ENCODE data around the gene CFAP251. TPM values are rescaled to one million over a fixed set of nuclear protein-coding genes. Genes with fewer than 3 reads are reported as not detected.
"Not testable (repeated sequence)": the region's sequence is repeated elsewhere in the genome, so short reads cannot be mapped to it uniquely, and the experiment has no call there.

The CFAP251 gene
- total RNA-seq, 1 donor, result 1.1 TPM

DNA sequence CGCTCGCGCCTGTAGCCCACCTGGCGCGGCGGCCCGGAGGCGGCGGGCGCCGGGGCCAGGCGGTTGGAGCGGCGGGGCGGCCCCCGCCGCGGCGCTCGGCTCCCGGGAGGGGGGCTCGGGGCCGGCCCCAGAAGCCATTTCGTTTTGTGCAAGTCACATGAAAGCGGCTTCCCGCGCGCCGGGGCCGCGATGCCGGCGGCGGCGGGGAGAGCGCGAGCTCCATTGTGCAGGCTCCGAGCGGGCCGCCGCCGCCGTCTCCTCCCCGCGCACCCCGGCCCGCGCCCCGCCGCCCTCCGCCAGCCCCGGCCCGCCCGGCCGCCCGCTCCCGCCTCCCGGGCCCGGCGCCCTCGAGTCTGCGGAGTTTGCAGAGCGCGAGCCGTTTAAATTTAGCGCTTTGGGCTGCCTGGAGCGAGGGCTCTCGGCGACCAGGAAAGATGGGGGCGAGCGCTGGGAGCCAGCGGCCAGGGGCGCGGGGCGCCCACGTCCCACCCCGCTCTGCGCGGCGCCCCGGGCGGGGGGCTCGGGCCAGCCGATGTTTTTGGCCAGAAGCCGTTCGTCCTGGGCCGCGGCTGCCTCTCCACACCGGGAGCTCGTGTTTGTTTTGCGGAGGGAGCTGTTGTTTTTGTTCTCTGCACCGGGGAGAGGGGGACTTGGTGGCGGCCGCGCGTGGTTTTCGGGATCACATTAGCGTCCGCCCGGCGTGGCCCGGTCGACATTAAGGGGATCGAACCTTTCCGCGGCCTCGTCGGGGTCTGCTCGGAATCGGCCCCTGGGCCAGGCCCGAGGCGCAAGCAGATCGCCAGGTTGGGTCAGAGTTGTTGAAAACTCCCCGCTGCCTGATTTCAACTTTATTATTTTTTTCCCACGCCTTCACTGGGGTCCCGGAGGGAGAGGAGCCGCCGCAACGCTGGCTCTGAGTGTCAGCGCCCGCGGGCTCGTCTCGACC lies 104.3 kb downstream of the CFAP251 start:
- DNase-seq (ENCODE audit: low read depth in 2 of 3, low spot score in 2 of 3), result peak in 2 of 3 donors; percentile 39 to 56

- peak in 2 of 3 donors; percentile 22 to 39 for DNase-seq (ENCODE audit: low read depth in 2 of 3, low spot score in 2 of 3)
These were observed 105.1 kb downstream of the CFAP251 start for GRCh38 chr12:122023339-122024131.

- peak in 1 of 3 donors; percentile 21 for DNase-seq (ENCODE audit: low read depth in 2 of 3, low spot score in 2 of 3)
These were observed 105.9 kb downstream of the CFAP251 start for GRCh38 chr12:122024132-122024785.

- no peak for DNase-seq (ENCODE audit: low read depth in 2 of 3, low spot score in 2 of 3)
These were observed 108.4 kb downstream of the CFAP251 start for GRCh38 chr12:122026706-122027333.

DNA sequence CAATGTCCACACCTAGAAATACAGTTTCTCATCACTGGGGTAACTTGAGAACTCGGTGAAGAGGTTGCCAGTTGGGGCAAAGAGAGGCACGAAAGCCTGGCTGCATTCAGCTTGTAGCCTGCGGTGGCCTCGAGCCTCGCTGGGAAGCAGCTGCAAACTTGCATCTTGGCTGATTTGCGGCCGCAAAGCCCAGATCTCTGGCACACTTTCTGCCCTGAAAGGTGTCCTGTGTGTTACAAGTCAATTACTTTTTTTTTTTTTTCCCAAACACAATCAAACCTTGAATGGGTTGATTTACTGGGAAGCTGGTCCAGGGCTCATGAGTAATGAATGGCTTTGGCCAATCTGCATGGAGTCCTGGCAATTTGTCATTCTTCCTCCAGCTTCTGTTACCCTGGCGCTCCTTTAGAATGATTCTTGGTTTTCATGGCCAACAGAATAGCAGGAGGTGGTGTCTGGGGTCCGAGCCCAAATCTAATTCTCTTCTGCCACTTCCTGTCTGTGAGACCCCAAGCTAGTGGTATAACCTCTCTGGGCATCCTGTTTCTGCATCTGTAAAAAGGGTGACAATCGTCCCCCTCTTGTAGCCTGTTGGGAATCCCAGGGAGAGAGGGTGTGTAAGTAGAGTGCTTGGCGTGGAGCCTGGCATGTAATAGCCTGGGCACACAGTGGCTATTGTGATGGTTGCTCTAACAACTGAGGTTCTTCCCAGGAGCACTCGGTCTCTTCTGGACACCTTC lies 109.9 kb downstream of the CFAP251 start:
- no peak for DNase-seq (ENCODE audit: low read depth in 2 of 3, low spot score in 2 of 3)

GRCh38 chr12:122028905-122029560 lies 110.6 kb downstream of the CFAP251 start:
- no peak for DNase-seq (ENCODE audit: low read depth in 2 of 3, low spot score in 2 of 3)

DNA sequence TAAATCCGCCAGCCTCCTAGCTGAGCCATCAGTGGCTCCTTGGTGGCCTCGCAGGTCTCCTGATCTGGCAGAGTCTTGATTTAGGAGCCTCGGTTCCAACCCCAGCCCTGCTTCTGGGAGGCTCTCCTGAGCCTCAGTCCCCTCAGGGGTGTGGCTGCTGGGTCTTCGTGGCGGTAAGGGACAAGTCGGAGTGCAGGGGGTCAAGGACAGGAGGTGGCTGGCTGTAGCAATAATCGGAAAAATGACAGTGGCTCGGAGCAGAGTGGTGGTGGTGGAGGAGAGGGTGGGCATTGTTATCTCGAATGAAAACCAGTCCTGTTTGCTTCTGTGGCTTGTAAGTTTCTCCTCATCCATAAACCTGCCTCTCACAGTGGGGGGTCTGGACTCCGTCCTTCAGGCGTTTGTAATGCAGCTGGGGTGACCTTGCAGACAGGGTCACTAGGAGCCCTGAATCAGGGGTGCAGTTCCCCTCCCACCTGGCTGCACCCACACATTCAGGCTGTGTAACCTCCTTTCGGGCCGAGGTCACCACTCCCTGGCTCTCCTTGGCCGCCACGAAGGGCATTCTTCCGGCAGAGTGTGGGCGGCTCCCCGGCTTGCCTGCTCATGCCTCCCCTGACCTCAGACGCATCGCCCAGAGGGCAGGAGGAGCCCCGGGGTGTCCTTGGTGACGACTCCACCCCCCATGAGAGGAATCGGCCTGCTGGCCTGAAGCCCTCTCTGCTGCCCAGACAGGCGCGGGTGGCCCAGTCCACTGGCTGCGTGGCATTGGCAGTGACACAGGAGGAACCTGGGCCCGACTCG lies 111.4 kb downstream of the CFAP251 start:
- DNase-seq (ENCODE audit: low read depth in 2 of 3, low spot score in 2 of 3), result no peak

- DNase-seq (ENCODE audit: low read depth in 2 of 3, low spot score in 2 of 3), result no peak
These were observed 112.1 kb downstream of the CFAP251 start for GRCh38 chr12:122030424-122031035.

DNA sequence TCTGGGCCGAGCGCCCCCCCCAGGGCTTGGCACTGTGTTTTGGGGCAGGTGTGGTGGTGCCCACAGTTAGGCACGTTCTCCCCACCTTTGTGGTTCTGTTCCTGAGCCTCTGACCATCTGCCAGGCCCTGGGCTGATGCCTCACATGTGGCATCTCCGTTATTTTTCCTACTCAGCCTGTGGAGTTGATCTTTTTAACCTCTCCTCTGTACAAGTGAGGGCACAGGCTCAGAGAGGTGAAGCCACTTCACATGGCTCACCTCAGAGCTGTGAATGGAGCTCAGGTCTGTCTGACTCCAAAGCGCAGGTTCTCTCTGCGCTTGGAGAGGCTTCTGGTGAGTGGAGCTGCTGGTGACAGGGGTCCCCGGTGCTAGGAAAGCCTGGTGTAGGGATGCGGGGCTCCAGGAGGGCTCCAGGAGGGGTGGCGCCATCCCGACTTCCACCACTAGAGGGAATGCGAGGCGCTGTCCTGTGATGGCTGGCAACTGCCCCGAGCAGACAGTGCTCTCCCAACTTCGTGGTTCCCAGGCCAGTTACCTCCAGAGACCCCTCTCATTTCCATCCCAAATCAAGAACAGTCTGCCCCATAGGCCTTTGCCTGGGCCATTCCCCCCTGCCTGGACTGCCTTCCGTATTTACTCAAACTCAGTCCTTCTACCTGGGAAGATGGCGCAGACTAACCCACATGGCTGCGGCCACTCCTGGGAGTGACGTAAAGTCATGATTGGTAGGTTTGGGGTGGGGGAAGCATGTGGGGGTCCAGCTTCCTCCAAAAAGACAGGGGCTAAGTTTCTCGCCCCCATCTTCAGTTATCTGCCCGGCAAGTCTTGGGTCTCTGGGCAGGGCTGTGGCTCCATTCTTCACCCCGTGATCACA lies 113.2 kb downstream of the CFAP251 start:
- peak in 2 of 3 donors; percentile 33 to 40 for DNase-seq (ENCODE audit: low read depth in 2 of 3, low spot score in 2 of 3)

- DNase-seq (ENCODE audit: low read depth in 2 of 3, low spot score in 2 of 3), result no peak
These were observed 114.2 kb downstream of the CFAP251 start for GRCh38 chr12:122032580-122032979.

- no peak for DNase-seq (ENCODE audit: low read depth in 2 of 3, low spot score in 2 of 3)
These were observed 116.9 kb downstream of the CFAP251 start for GRCh38 chr12:122035292-122035691.

GRCh38 chr12:122036153-122036552 lies 117.8 kb downstream of the CFAP251 start:
- no peak for DNase-seq (ENCODE audit: low read depth in 2 of 3, low spot score in 2 of 3)

DNA sequence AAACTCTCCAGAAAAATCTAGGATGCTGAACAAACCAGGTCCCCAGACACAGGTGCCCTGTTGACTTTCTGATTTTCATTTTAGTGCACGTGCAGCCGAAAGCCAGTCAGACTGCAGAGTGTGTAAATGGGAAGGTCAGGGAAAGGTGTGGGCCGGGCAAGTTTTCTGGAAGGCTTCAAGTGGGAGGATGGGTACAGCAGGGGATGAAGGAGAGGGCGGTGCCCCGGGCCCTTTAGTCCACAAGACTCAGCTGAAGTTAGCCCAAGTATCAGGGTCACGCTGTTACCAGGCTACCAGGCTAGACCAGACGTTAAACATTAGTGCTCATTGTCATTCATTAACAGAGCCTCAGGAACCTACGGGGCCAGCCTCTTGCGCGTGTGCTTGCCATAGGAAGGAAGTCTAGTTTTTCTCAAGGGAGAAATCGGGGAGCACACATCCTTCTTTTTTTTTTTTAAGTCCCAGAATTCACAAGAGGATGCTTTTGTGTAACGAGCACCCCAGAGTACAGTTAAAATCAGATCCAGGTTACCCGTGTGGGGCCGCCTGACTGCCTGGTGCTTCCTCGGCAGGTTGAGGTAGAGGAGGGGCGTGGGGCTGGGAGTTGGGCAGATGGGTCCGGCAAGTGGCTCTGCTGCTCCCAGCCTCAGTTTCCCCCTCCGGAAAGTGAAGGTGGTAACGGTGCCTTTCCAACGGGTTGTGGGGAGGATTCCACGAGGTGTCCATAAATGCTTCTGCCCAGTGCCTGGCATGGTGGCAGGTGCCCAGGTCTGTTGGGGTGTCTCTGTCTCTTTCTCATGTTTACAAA lies 122.4 kb downstream of the CFAP251 start:
- no peak for DNase-seq (ENCODE audit: low read depth in 2 of 3, low spot score in 2 of 3)

DNA sequence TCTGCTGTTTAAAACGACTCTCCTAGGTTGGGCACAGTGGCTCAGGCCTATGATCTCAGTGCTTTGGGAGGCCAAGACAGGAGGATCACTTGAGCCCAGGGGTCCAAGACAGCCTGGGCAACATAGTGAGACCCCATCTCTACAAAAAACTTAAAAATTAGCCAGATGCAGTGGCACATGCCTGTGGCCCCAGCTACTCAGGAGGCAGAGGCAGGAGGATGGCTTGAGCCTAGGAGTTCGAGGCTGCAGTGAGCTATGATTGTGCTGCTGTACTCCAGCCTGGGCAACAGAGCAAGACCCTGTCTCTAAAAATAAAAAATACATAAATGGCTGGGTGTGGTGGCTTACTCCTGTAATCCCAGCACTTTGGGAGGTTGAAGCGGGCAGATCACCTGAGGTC lies 123.1 kb downstream of the CFAP251 start:
- not testable (repeated sequence) for DNase-seq (ENCODE audit: low read depth in 2 of 3, low spot score in 2 of 3)

- no peak for DNase-seq (ENCODE audit: low read depth in 2 of 3, low spot score in 2 of 3)
These were observed 124.5 kb downstream of the CFAP251 start for GRCh38 chr12:122042910-122043309.

DNA sequence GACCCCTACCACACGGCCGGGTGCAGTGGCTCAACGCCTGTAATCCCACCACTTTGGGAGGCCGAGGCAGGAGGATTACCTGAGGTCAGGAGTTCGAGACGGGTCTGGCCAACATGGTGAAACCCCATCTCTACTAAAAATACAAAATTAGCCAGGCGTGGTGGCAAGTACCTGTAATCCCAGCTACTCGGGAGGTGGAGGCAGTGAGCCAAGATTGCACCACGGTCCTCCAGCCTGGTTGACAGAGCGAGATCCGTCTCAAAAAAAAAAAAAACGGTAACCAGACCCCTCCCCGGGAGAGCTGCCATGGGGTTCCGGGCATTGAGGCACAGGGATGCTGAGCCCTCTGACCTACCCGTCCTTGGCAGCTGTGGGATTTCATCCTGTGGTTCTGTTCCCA lies 125.1 kb downstream of the CFAP251 start:
- DNase-seq (ENCODE audit: low read depth in 2 of 3, low spot score in 2 of 3), result no peak
